Endothelial cell of umbilical vein (primary cell): ENCODE data around the gene ARL3. TPM values are rescaled to one million over a fixed set of nuclear protein-coding genes. Genes with fewer than 3 reads are reported as not detected.

ENCODE experiments used
- BruUV-seq: library from RNA; stranded (reverse); fragments of 400-500 nt; replicated peaks from 2 replicates; lab custom pipeline; 2021; lab: Mats Ljungman, UMichigan
- CTCF ChIA-PET: fragments of 300-600, 350-600 bp; sonication (Branson Sonifier 250); formaldehyde crosslinking; loops from one replicate; lab custom pipeline; 2021; ENCODE audit warnings: antibody characterized with exemption, inconsistent platforms; lab: Charles Lee
- POLR2A ChIA-PET: fragments of 300-600, 350-600 bp; sonication (Branson Sonifier 250); formaldehyde crosslinking; loops from one replicate; lab custom pipeline; 2021; ENCODE audit warnings: antibody characterized with exemption, inconsistent platforms; lab: Charles Lee
- DNase-seq: peaks from one replicate; pipeline ENCODE4 v3.0.0-alpha.2; 2011; ENCODE audit warnings: low read depth, low spot score
- FAIRE-seq: peaks from 2 replicates; lab custom pipeline; 2011; peaks lifted over from hg19 to GRCh38; lab: Jason Lieb, UNC
- H2AFZ ChIP-seq: 2 replicates; pipeline ENCODE4 v1.6.0; 2012; ENCODE audit warnings: low read depth, low read length, control low read depth, inconsistent platforms
- H3K27ac ChIP-seq: 2 replicates; pipeline ENCODE4 v1.5.1; 2011; ENCODE audit warnings: low read depth, mild to moderate bottlenecking, control low read depth, low read length, moderate library complexity; ENCODE audit not compliant: insufficient read depth
- H3K27me3 ChIP-seq, 2 experiments: 2 replicates each; pipeline versions ENCODE4 v1.6.0 to v1.6.1; 2011; ENCODE audit warnings: low read length in 2 of 2, mixed read lengths in 1 of 2; ENCODE audit not compliant: control insufficient read depth in 2 of 2, insufficient read depth in 2 of 2
- H3K36me3 ChIP-seq, 2 experiments: 2 replicates in 1 of 2; 3 replicates in 1 of 2; pipeline ENCODE4 v1.5.1; 2011; ENCODE audit warnings: low read length in 2 of 2, mild to moderate bottlenecking in 1 of 2, moderate library complexity in 1 of 2; ENCODE audit not compliant: control insufficient read depth in 2 of 2, insufficient read depth in 2 of 2; ENCODE audit errors: extremely low read depth in 1 of 2
- H3K4me1 ChIP-seq: 3 replicates; pipeline ENCODE4 v1.5.1; 2011; ENCODE audit warnings: mild to moderate bottlenecking, low read length; ENCODE audit not compliant: control insufficient read depth, insufficient read depth; ENCODE audit errors: extremely low read depth
- H3K4me2 ChIP-seq: 2 replicates; pipeline ENCODE4 v1.6.1; 2011; ENCODE audit warnings: low read length, control low read depth, mixed read lengths; ENCODE audit not compliant: insufficient read depth
- H3K4me3 ChIP-seq, 3 experiments: fragments of 200-600 bp in 1 of 3; sonication (generic), shearing (Covaris generic) in 1 of 3; replicated peaks in 1 of 3; 2 replicates each; pipeline ENCODE4 v1.5.1; 2011 to 2016; ENCODE audit warnings: control low read depth in 3 of 3, low read length in 3 of 3, mild to moderate bottlenecking in 2 of 3, inconsistent platforms in 1 of 3, low read depth in 1 of 3, moderate library complexity in 1 of 3; ENCODE audit not compliant: insufficient read depth in 1 of 3
- H3K79me2 ChIP-seq: 2 replicates; pipeline ENCODE4 v1.6.0; 2012; ENCODE audit warnings: low read length, inconsistent platforms; ENCODE audit not compliant: control insufficient read depth, insufficient read depth
- H3K9ac ChIP-seq: replicated peaks from 2 replicates; pipeline ENCODE3; 2011; ENCODE audit warnings: low read length, control low read depth; ENCODE audit not compliant: insufficient read depth; ENCODE audit errors: extremely low read depth
- H3K9me1 ChIP-seq: replicated peaks from 3 replicates; pipeline ENCODE4 v1.6.0; 2011; ENCODE audit warnings: mild to moderate bottlenecking, low read length; ENCODE audit not compliant: control insufficient read depth, insufficient read depth; ENCODE audit errors: extremely low read depth
- H3K9me3 ChIP-seq: replicated peaks from 2 replicates; pipeline ENCODE4 v1.5.1; 2012; ENCODE audit warnings: low read length, inconsistent platforms; ENCODE audit not compliant: control insufficient read depth, insufficient read depth
- H4K20me1 ChIP-seq: replicated peaks from 2 replicates; pipeline ENCODE3; 2011; ENCODE audit warnings: mild to moderate bottlenecking, low read length; ENCODE audit not compliant: control insufficient read depth, insufficient read depth; ENCODE audit errors: extremely low read depth
- EZH2 ChIP-seq: IDR thresholded peaks from 2 replicates; pipeline ENCODE4 v1.6.1; 2012; ENCODE audit warnings: borderline replicate concordance, low read depth, mild to moderate bottlenecking, moderate library complexity, low read length, inconsistent platforms; ENCODE audit not compliant: severe bottlenecking
- FOS ChIP-seq: IDR thresholded peaks from 2 replicates; pipeline ENCODE4 v1.6.1; 2011; ENCODE audit warnings: mild to moderate bottlenecking, low read length, moderate library complexity, borderline replicate concordance; ENCODE audit not compliant: insufficient read depth
- GATA2 ChIP-seq: IDR thresholded peaks from 2 replicates; pipeline ENCODE4 v1.7.0; 2011; ENCODE audit warnings: low read depth, mild to moderate bottlenecking, moderate library complexity, mixed read lengths, low read length; ENCODE audit not compliant: insufficient read length, insufficient read depth
- JUN ChIP-seq: IDR thresholded peaks from 2 replicates; pipeline ENCODE4 v1.6.1; 2011; ENCODE audit warnings: borderline replicate concordance, low read depth; ENCODE audit not compliant: insufficient read length, insufficient read depth
- MAX ChIP-seq: IDR thresholded peaks from 2 replicates; pipeline ENCODE4 v1.6.1; 2011; ENCODE audit not compliant: insufficient read depth, insufficient read length
- MYC ChIP-seq: IDR thresholded peaks from one replicate; pipeline ENCODE4 v1.6.1; 2011; ENCODE audit warnings: mild to moderate bottlenecking, low read depth, low read length
- POLR2A ChIP-seq: IDR thresholded peaks from 2 replicates; pipeline ENCODE4 v1.6.1; 2012; ENCODE audit warnings: low read depth, mild to moderate bottlenecking, control low read depth, low read length
- POLR2AphosphoS5 ChIP-seq: IDR thresholded peaks from 2 replicates; pipeline ENCODE4 v1.6.1; 2012; ENCODE audit warnings: low read depth, mild to moderate bottlenecking, control low read depth, low read length, moderate library complexity; ENCODE audit not compliant: insufficient read depth
- dilution Hi-C: fragments of 300-500 bp; cut with MboI; formaldehyde crosslinking; loops from one replicate; pipeline ENCODE4 v1.15.0; 2019; ENCODE audit warnings: low sequenced_read_pairs; ENCODE audit not compliant: extremely low pct_ligation_motif_present
- intact Hi-C: fragments of 100-400 bp; cut with micrococcal nuclease; formaldehyde crosslinking; loops from one replicate; pipeline ENCODE4 v1.10.0; 2022
- polyA plus RNA-seq, 4 experiments: library from polyadenylated mRNA; depleted of rRNA in 3 of 4; stranded (reverse) in 3 of 4; unstranded in 1 of 4; fragments of >200 nt; gene quantifications; 2 replicates each; pipeline versions ENCODE4 v1.2.1 to v1.2.3, GENCODE V29; 2011 to 2012; ENCODE audit warnings: missing spikeins in 1 of 4
- total RNA-seq: library from RNA; stranded (reverse); gene quantifications from 2 replicates; pipeline ENCODE4 v1.2.3, GENCODE V29; 2021
- TF ChIP-seq, protein P1 (sequence below), 2 donors: IDR thresholded peaks; 1 replicate in 1 of 2; 2 replicates in 1 of 2; pipeline ENCODE4 v1.5.1; 2011; ENCODE audit warnings: low read length in 2 of 2, mild to moderate bottlenecking in 2 of 2, moderate library complexity in 2 of 2, control low read depth in 1 of 2, inconsistent platforms in 1 of 2, low read depth in 1 of 2; ENCODE audit not compliant: insufficient read depth in 1 of 2; ENCODE audit errors: extremely low read depth in 1 of 2

Gene ARL3
- total and polyA plus RNA-seq, 2 donors (not counting 3 experiments of a cell fraction or from before 2014, with no cell fraction given), result 6.6 to 11.0 TPM

DNA sequence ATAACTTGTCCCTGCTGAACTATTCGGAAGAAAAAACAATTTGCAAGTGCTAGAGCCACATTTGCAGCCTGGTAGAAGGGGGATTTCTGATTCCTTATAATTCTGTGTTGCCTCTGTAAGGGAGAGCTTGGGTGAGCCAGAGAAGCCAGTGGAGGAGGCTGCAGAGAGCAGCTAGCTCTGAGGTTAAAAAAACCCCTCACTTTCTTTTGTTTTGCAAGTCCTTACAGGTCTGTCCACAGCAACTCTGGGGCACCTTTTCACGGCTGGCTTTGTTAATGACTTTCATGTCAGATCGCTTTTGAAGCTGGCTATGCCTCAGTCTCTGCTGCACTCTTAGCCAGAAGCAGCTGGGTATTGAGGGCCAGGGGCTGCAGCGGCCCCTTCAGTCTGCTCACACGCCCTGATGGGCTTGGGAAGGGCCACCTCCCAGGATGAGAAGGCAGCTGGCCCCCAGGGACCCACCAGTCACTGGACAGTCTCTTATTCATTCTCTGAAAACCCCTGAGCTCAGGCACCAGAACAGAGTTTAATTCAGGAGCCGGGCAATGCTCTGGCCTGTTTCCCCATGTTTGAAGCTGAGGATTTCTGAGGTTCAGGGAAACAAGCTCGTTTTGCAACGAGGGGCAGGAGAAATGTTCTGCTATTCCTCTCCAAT is 39.1 kb downstream of the ARL3 start:
- no peaks in the 10 kb centered on the region for H4K20me1 ChIP-seq
- H3K9ac ChIP-seq, result no peak overlapping the region
- dilution Hi-C loops (no loop called here), intact Hi-C loops (no loop called here)
- peaks cover 5% of the 10 kb centered on the region for H3K4me1 ChIP-seq
- H2AFZ ChIP-seq, result no peak overlapping the region
- no peaks in the 10 kb centered on the region for H3K9me1 ChIP-seq
- no TSS peak for BruUV-seq
- H3K27me3 ChIP-seq, result no peaks in the 10 kb centered on the region
- CTCF ChIA-PET, result interaction anchor here (0.7 to 8.1 kb wide), 6 partner anchors 9 to 226 kb away, joined by 3 to 75 read pairs (median 5); partner anchors contain the start of gene ARL3
- H3K79me2 ChIP-seq, result no peaks in the 10 kb centered on the region
- H3K36me3 ChIP-seq, result no peaks in the 10 kb centered on the region
- POLR2A ChIA-PET, result no interaction called here
- no peak for TF ChIP-seq JUN
- TF ChIP-seq MAX, result no peak
- TF ChIP-seq, protein P1, sequence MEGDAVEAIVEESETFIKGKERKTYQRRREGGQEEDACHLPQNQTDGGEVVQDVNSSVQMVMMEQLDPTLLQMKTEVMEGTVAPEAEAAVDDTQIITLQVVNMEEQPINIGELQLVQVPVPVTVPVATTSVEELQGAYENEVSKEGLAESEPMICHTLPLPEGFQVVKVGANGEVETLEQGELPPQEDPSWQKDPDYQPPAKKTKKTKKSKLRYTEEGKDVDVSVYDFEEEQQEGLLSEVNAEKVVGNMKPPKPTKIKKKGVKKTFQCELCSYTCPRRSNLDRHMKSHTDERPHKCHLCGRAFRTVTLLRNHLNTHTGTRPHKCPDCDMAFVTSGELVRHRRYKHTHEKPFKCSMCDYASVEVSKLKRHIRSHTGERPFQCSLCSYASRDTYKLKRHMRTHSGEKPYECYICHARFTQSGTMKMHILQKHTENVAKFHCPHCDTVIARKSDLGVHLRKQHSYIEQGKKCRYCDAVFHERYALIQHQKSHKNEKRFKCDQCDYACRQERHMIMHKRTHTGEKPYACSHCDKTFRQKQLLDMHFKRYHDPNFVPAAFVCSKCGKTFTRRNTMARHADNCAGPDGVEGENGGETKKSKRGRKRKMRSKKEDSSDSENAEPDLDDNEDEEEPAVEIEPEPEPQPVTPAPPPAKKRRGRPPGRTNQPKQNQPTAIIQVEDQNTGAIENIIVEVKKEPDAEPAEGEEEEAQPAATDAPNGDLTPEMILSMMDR (IDR thresholded peaks at IDR 0.05; ENCODE audit: extremely low read depth in 1 of 2, insufficient read depth in 1 of 2, low read depth in 1 of 2, low read length in 2 of 2), result no peak
- TF ChIP-seq MYC, result no peak
- TF ChIP-seq POLR2A, result no peak
- TF ChIP-seq POLR2AphosphoS5, result no peak
- TF ChIP-seq EZH2, result no peak
- TF ChIP-seq GATA2, result no peak
- no peak for TF ChIP-seq FOS
- H3K9me3 ChIP-seq, result no peaks in the 10 kb centered on the region
- H3K4me2 ChIP-seq, result no peak overlapping the region
- no peak overlapping the region for H3K27ac ChIP-seq
- H3K4me3 ChIP-seq, result no peak overlapping the region
- no peak for DNase-seq
- peak; percentile 31 for FAIRE-seq
